Measurements from ENCODE around the gene FANCC. TPM values are rescaled to one million over a fixed set of nuclear protein-coding genes. Genes with fewer than 3 reads are reported as not detected.
A peak's percentile ranks its signal among the peaks of the same experiment; 100 is the strongest.

Gene FANCC
- total RNA-seq, 2 experiments from 2014 or later, result 18.4 to 18.8 TPM

GRCh38 chr9:95132366-95133324 is 184.9 kb downstream of the FANCC start:
- ATAC-seq (no peak), DNase-seq (no peak)
- Mint-ChIP-seq H3K36me3 (peaks cover 2% of the 10 kb centered on the region), H3K27me3 (no peaks in the 10 kb centered on the region), H3K4me3 (no peak overlapping the region), H3K4me1 (no peaks in the 10 kb centered on the region), H3K9me3 (ENCODE audit: low read depth) (no peaks in the 10 kb centered on the region), H3K27ac (no peak overlapping the region)
- CTCF ChIA-PET, result interaction anchor here (1.2 to 7.6 kb wide), 8 partner anchors 16 to 464 kb away, joined by 3 to 110 read pairs (median 6); no protein-coding TSS in a partner anchor

GRCh38 chr9:95131023-95131943 is 186.2 kb downstream of the FANCC start:
- DNase-seq, result peak; percentile 61
- H3K4me1 Mint-ChIP-seq, result no peaks in the 10 kb centered on the region
- CTCF ChIA-PET, result interaction anchor here (0.6 to 7.6 kb wide), 31 partner anchors 11 to 1101 kb away, joined by 3 to 110 read pairs (median 3); no protein-coding TSS in a partner anchor
- no peak overlapping the region for H3K4me3 Mint-ChIP-seq
- no peak overlapping the region for H3K27ac Mint-ChIP-seq
- H3K27me3 Mint-ChIP-seq, result no peaks in the 10 kb centered on the region
- H3K36me3 Mint-ChIP-seq, result peaks cover 2% of the 10 kb centered on the region
- H3K9me3 Mint-ChIP-seq (ENCODE audit: low read depth), result no peaks in the 10 kb centered on the region
- no peak for ATAC-seq

GRCh38 chr9:95130484-95130883 is 187.0 kb downstream of the FANCC start:
- ATAC-seq (no peak), DNase-seq (no peak)
- peaks cover 2% of the 10 kb centered on the region for H3K36me3 Mint-ChIP-seq
- no peak overlapping the region for H3K4me3 Mint-ChIP-seq
- H3K9me3 Mint-ChIP-seq (ENCODE audit: low read depth), result no peaks in the 10 kb centered on the region
- no peaks in the 10 kb centered on the region for H3K27me3 Mint-ChIP-seq
- H3K4me1 Mint-ChIP-seq, result no peaks in the 10 kb centered on the region
- CTCF ChIA-PET, result interaction anchor here (0.8 to 7.6 kb wide), 20 partner anchors 12 to 1102 kb away, joined by 3 to 110 read pairs (median 4); no protein-coding TSS in a partner anchor
- no peak overlapping the region for H3K27ac Mint-ChIP-seq

- no peak overlapping the region for H3K4me3 Mint-ChIP-seq
- no peaks in the 10 kb centered on the region for H3K36me3 Mint-ChIP-seq
- H3K27ac Mint-ChIP-seq, result no peak overlapping the region
- ATAC-seq, result no peak
- DNase-seq, result no peak
- CTCF ChIA-PET, result interaction anchor here (1.2 to 7.6 kb wide), 8 partner anchors 11 to 609 kb away, joined by 3 to 110 read pairs (median 12); no protein-coding TSS in a partner anchor
- no peaks in the 10 kb centered on the region for H3K4me1 Mint-ChIP-seq
- no peaks in the 10 kb centered on the region for H3K27me3 Mint-ChIP-seq
- no peaks in the 10 kb centered on the region for H3K9me3 Mint-ChIP-seq (ENCODE audit: low read depth)
These were observed 187.8 kb downstream of the FANCC start for GRCh38 chr9:95129476-95130291.

GRCh38 chr9:95128177-95128524 is 189.4 kb downstream of the FANCC start:
- CTCF ChIA-PET, result interaction anchor here (0.6 to 7.6 kb wide), 38 partner anchors 9 to 611 kb away, joined by 3 to 110 read pairs (median 4); partner anchors contain the start of gene AOPEP
- Mint-ChIP-seq H3K4me1 (no peaks in the 10 kb centered on the region), H3K4me3 (no peak overlapping the region), H3K27me3 (no peaks in the 10 kb centered on the region), H3K9me3 (ENCODE audit: low read depth) (no peaks in the 10 kb centered on the region), H3K36me3 (no peaks in the 10 kb centered on the region), H3K27ac (no peak overlapping the region)
- ATAC-seq, result no peak
- no peak for DNase-seq

- peak; percentile 76 for DNase-seq
- H3K9me3 Mint-ChIP-seq (ENCODE audit: low read depth), result no peaks in the 10 kb centered on the region
- H3K4me1 Mint-ChIP-seq, result no peaks in the 10 kb centered on the region
- no peaks in the 10 kb centered on the region for H3K36me3 Mint-ChIP-seq
- peak; percentile 92 for ATAC-seq
- no peak overlapping the region for H3K27ac Mint-ChIP-seq
- no peaks in the 10 kb centered on the region for H3K27me3 Mint-ChIP-seq
- CTCF ChIA-PET, result interaction anchor here (0.6 to 7.6 kb wide), 40 partner anchors 10 to 1090 kb away, joined by 3 to 110 read pairs (median 4); partner anchors contain the start of gene AOPEP
- H3K4me3 Mint-ChIP-seq, result no peak overlapping the region
These were observed 190.0 kb downstream of the FANCC start for GRCh38 chr9:95127249-95128176.

- no peaks in the 10 kb centered on the region for H3K4me1 Mint-ChIP-seq
- ATAC-seq (no peak), DNase-seq (no peak)
- H3K9me3 Mint-ChIP-seq (ENCODE audit: low read depth), result no peaks in the 10 kb centered on the region
- no peak overlapping the region for H3K4me3 Mint-ChIP-seq
- no peaks in the 10 kb centered on the region for H3K27me3 Mint-ChIP-seq
- no peaks in the 10 kb centered on the region for H3K36me3 Mint-ChIP-seq
- H3K27ac Mint-ChIP-seq, result no peak overlapping the region
- CTCF ChIA-PET, result interaction anchor here (0.7 to 7.6 kb wide), 13 partner anchors 9 to 1091 kb away, joined by 3 to 110 read pairs (median 7); no protein-coding TSS in a partner anchor
These were observed 190.8 kb downstream of the FANCC start for GRCh38 chr9:95126739-95127138.

- no peaks in the 10 kb centered on the region for H3K9me3 Mint-ChIP-seq (ENCODE audit: low read depth)
- CTCF ChIA-PET, result interaction anchor here (0.7 to 7.6 kb wide), 6 partner anchors 9 to 456 kb away, joined by 3 to 110 read pairs (median 6); no protein-coding TSS in a partner anchor
- H3K27ac Mint-ChIP-seq, result no peak overlapping the region
- no peaks in the 10 kb centered on the region for H3K36me3 Mint-ChIP-seq
- no peaks in the 10 kb centered on the region for H3K27me3 Mint-ChIP-seq
- ATAC-seq, result no peak
- DNase-seq, result peak; percentile 29
- no peak overlapping the region for H3K4me3 Mint-ChIP-seq
- H3K4me1 Mint-ChIP-seq, result no peaks in the 10 kb centered on the region
These were observed 191.9 kb downstream of the FANCC start for GRCh38 chr9:95125652-95126051.

- Mint-ChIP-seq H3K27me3 (no peaks in the 10 kb centered on the region), H3K4me3 (no peak overlapping the region), H3K4me1 (no peaks in the 10 kb centered on the region), H3K36me3 (no peaks in the 10 kb centered on the region), H3K27ac (no peak overlapping the region), H3K9me3 (ENCODE audit: low read depth) (no peaks in the 10 kb centered on the region)
- ATAC-seq, result no peak
- peak; percentile 38 for DNase-seq
- CTCF ChIA-PET, result interaction anchor here (0.6 to 7.6 kb wide), 6 partner anchors 9 to 455 kb away, joined by 3 to 110 read pairs (median 6); no protein-coding TSS in a partner anchor
These were observed 192.7 kb downstream of the FANCC start for GRCh38 chr9:95124582-95125367.

- ATAC-seq (no peak), DNase-seq (no peak)
- Mint-ChIP-seq H3K4me3 (no peak overlapping the region), H3K27ac (no peak overlapping the region), H3K27me3 (no peaks in the 10 kb centered on the region), H3K36me3 (no peaks in the 10 kb centered on the region), H3K9me3 (ENCODE audit: low read depth) (no peaks in the 10 kb centered on the region), H3K4me1 (no peaks in the 10 kb centered on the region)
- CTCF ChIA-PET, result interaction anchor here (1.7 kb wide), 1 partner anchor 439 kb away, joined by 4 read pairs; no protein-coding TSS in a partner anchor
These were observed 196.6 kb downstream of the FANCC start for GRCh38 chr9:95120781-95121370.
